NB4 (cell line): ENCODE measurements around the gene NRDE2.
A peak's percentile ranks its signal among the peaks of the same experiment; 100 is the strongest.

ENCODE experiments used
- DNase-seq: peaks from one replicate; pipeline ENCODE4 v3.0.0; 2010; ENCODE audit warnings: low read depth
- H3K4me3 ChIP-seq: one replicate; pipeline ENCODE4 v1.5.1; 2011; ENCODE audit warnings: mild to moderate bottlenecking, low read depth, low read length, moderate library complexity
- MYC ChIP-seq: IDR thresholded peaks from 2 replicates; pipeline ENCODE4 v1.6.1; 2011; ENCODE audit warnings: low read depth, low read length
- POLR2A ChIP-seq: IDR thresholded peaks from 2 replicates; pipeline ENCODE4 v1.6.1; 2011; ENCODE audit warnings: mild to moderate bottlenecking; ENCODE audit not compliant: insufficient read length; ENCODE audit errors: extremely low read depth
- TF ChIP-seq, protein P1 (sequence below): IDR thresholded peaks from one replicate; pipeline ENCODE4 v1.5.1; 2012; ENCODE audit warnings: low read depth, low read length
- TF ChIP-seq, protein P2 (sequence below): IDR thresholded peaks from 2 replicates; pipeline ENCODE4 v1.6.1; 2011; ENCODE audit warnings: low read depth, low read length

NRDE2 gene

GRCh38 chr14:90336985-90337384 lies 5.2 kb upstream of the NRDE2 start:
- TF ChIP-seq, protein P1, sequence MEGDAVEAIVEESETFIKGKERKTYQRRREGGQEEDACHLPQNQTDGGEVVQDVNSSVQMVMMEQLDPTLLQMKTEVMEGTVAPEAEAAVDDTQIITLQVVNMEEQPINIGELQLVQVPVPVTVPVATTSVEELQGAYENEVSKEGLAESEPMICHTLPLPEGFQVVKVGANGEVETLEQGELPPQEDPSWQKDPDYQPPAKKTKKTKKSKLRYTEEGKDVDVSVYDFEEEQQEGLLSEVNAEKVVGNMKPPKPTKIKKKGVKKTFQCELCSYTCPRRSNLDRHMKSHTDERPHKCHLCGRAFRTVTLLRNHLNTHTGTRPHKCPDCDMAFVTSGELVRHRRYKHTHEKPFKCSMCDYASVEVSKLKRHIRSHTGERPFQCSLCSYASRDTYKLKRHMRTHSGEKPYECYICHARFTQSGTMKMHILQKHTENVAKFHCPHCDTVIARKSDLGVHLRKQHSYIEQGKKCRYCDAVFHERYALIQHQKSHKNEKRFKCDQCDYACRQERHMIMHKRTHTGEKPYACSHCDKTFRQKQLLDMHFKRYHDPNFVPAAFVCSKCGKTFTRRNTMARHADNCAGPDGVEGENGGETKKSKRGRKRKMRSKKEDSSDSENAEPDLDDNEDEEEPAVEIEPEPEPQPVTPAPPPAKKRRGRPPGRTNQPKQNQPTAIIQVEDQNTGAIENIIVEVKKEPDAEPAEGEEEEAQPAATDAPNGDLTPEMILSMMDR, result no peak
- TF ChIP-seq MYC (no peak), POLR2A (no peak)
- TF ChIP-seq, protein P2, sequence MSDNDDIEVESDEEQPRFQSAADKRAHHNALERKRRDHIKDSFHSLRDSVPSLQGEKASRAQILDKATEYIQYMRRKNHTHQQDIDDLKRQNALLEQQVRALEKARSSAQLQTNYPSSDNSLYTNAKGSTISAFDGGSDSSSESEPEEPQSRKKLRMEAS, result no peak
- no peak overlapping the region for H3K4me3 ChIP-seq
- DNase-seq, result no peak

DNA sequence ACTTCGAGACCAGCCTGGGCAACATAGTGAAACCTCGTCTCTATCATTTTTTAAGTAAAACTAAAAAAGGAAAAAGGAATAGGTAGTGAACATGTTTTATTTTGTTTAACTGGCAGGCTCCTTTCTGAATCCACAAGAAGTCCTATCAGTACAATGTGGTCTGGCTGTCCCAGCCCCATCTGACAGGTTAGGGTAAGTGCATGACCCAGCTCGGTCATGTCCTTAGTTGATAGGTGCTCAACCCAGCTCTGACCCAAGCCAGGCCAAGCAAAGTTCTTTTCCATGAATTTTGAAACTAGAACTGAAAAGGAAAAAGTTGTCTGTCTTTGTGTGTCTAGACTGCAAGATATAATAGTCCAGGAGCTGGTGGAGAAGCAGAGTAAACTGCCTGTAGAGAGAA lies 4.7 kb upstream of the NRDE2 start:
- no peak overlapping the region for H3K4me3 ChIP-seq
- TF ChIP-seq, protein P2, result no peak
- no peak for TF ChIP-seq MYC
- no peak for TF ChIP-seq POLR2A
- TF ChIP-seq, protein P1, result no peak
- DNase-seq, result no peak

DNA sequence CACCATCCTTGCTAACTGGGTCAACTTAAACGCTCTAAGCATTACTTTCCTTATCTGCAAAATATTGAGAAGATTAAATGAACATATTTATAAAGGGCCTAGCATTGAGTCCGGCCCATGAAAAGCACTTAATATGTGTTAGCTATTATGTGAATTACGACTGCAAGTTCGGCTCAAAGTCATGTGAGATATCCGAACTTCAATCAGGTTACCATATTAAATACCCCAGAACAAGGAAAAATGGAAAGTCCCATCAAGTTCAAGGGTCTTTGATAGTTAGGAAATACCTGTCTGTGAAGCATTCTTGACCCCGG lies 487 bp upstream of the NRDE2 start:
- peak overlapping the region; percentile 47 for H3K4me3 ChIP-seq
- DNase-seq, result no peak
- TF ChIP-seq MYC (no peak), POLR2A (no peak)
- TF ChIP-seq, protein P1, result no peak
- TF ChIP-seq, protein P2, result no peak

- no peak for DNase-seq
- peak overlapping the region; percentile 93 for H3K4me3 ChIP-seq
- TF ChIP-seq POLR2A (no peak), MYC (no peak)
Measured at GRCh38 chr14:90330203-90331196, 1.2 kb downstream of the NRDE2 start.

- H3K4me3 ChIP-seq, result no peak overlapping the region
- TF ChIP-seq, protein P2, result no peak
- TF ChIP-seq MYC (no peak), POLR2A (no peak)
- TF ChIP-seq, protein P1, result no peak
- DNase-seq, result no peak
Measured at GRCh38 chr14:90321891-90322290, 9.8 kb downstream of the NRDE2 start.
